Activated CD4-positive, alpha-beta T cell treated with anti-CD3 and anti-CD28 coated beads, Interleukin-2, amount 10 ng/mL, durations not matched to agents 24 days and 14 days (primary cell): ENCODE measurements around the gene UNC13B. TPM values are rescaled to one million over a fixed set of nuclear protein-coding genes. Genes with fewer than 3 reads are reported as not detected.

Source experiments
- DNase-seq: peaks from one replicate; pipeline ENCODE4 v3.0.0; 2022
- H3K27ac Mint-ChIP-seq: one replicate; pipeline ENCODE4 v1.8.0; 2022; ENCODE audit warnings: mild to moderate bottlenecking, mixed read lengths
- H3K27me3 Mint-ChIP-seq: one replicate; pipeline ENCODE4 v1.8.0; 2022; ENCODE audit warnings: mixed read lengths
- H3K36me3 Mint-ChIP-seq: one replicate; pipeline ENCODE4 v1.8.0; 2022; ENCODE audit warnings: low read depth, mild to moderate bottlenecking, mixed read lengths
- H3K4me1 Mint-ChIP-seq: one replicate; pipeline ENCODE4 v1.8.0; 2021; ENCODE audit warnings: mixed read lengths
- H3K4me3 Mint-ChIP-seq: one replicate; pipeline ENCODE4 v1.8.0; 2022; ENCODE audit warnings: mild to moderate bottlenecking, moderate library complexity, mixed read lengths
- H3K9me3 Mint-ChIP-seq: one replicate; pipeline ENCODE4 v1.8.0; 2021; ENCODE audit warnings: mixed read lengths
- intact Hi-C: fragments of 100-400 bp; cut with micrococcal nuclease; formaldehyde crosslinking; loops from one replicate; pipeline ENCODE4 v1.15.1; 2023
- total RNA-seq: library from RNA; stranded (reverse); gene quantifications from 2 replicates; pipeline ENCODE4 v1.2.3, GENCODE V29; 2022

UNC13B gene
- 0.47 and 0.51 TPM in 2 replicates for total RNA-seq

DNA sequence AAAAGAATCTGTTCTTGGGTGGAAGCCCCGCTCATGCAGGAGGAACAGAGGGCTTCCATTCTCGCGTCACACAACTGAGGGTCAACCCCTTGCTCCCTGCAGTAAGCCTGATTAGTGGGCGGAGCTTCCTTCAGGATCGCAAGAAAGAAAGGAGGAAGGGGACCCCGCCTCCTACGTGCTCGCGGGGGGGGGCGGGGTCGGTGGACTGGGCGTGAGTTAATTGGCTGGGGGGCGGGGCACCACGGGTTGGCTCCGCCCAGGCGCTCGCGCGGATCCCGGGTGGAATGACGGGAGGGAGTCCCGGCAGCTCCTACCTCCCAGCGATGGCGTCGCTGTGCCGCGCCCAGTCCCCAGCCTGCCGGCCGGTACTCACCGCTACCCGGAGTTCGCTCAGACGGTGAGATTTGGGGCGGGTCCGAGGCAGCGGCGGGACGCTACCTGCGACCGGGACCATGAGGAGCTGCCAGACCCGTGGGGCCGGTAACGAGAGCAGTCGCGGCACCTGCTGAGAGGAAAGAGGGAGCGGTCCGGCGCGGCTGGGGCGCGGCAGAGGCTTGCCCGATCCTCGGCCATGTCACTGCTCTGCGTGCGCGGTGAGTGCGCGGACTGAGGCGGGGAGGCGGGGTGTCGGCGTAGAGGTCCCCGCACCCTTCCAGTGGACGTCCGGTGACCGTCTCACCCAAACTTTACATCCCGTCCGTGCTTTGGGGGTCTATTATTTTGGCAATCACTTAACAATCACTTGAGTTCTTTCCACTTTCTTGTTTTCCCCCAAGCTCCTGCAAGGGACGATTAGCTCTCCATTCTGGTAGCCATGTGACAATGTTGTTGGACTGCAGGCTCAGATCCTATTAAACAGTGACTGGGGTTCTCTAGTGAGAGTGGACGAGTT, at the start of gene UNC13B:
Gene UNC13B, plus strand, starts transcription at position 297 of the 892 bp plus-strand sequence. Its CDS starts 275 bp downstream, at position 572.
- no peaks in the 10 kb centered on the region for H3K9me3 Mint-ChIP-seq
- no peaks in the 10 kb centered on the region for H3K36me3 Mint-ChIP-seq
- peaks cover 12% of the 10 kb centered on the region for H3K4me1 Mint-ChIP-seq
- H3K27ac Mint-ChIP-seq: peak within 1 kb of the TSS; percentile 25
- intact Hi-C loops: no loop called here
- DNase-seq: peak; percentile 91
- peak within 1 kb of the TSS; percentile 89 for H3K4me3 Mint-ChIP-seq
- peaks cover 26% of the 10 kb centered on the region for H3K27me3 Mint-ChIP-seq

DNA sequence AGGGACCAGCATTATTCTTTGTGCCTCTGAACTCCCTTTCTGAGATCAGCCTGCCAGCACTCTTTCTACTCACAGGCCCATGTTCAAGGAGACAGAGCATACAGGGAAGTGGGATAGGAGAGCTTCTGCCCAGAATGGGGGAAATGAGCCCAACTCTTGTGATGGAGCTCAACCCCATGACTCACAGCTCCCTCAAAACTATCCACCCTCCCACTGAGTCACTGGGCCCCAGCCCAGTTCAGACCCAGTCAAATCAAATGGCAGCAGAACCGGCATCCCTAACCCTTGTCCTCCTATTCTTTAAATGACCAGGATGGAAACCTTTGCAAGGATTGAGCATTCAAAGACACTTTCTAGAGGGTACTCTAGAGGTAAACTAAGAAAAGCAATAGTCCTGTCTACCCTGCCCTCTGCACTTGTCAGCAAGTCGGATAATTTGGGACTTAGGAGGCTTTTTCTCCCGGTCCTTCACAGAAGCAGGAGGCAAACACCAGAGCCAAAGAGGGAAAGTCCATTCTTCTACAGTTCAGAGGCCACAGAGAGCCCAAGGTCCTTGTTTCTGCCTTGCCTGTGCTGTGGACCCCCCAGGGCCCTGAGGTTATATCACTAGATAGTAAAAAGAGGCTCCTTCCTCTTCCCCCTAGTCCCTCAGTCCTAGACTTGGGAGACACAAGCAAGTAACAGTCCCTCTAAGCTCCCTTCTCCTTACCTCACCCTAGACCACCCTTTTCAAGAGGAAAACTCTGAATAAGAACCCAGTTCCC, 49.4 kb upstream of the UNC13B start:
- peak; percentile 61 for DNase-seq
- peak overlapping the region; percentile 71 for H3K4me3 Mint-ChIP-seq
- H3K36me3 Mint-ChIP-seq: no peaks in the 10 kb centered on the region

DNA sequence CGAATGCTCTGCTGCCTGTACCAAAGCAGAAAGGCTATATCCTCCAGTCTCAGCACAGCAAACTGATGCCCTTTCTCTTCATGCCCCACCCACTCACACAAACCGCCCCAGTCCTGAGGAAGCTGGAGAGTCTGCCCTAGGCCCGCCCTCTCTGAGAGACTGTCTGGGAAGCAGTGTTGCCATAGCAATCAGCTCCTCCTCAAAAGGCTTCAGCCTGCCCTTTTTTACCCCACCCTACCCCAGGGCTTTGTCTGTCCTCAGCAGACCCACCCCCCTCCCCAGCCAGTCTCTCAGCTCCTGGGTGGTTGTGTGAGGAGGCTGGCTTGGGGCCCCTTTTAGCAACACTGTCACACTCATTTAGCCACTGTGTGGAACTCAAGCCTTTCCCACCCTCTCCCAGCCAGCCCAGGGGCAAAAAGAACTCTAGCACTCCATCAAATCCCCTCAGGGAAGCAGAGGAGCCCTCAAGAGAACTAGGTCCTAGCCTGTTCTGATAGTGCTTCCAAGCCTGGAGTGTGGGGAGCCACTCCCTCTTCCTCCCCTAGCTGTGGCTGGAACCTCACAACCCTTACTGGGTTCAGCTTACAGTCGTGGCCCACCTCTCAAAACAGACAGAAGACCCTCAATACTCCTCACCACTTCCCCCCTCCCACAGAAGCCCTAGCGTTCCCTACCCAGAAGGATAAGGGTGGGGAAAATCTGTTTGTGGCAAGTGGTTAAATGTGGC, 47.5 kb upstream of the UNC13B start:
- Mint-ChIP-seq H3K4me3 (peak overlapping the region; percentile 91), H3K27ac (peak overlapping the region; percentile 94), H3K4me1 (peaks cover 54% of the 10 kb centered on the region), H3K9me3 (no peaks in the 10 kb centered on the region), H3K27me3 (no peaks in the 10 kb centered on the region), H3K36me3 (no peaks in the 10 kb centered on the region)
- peak; percentile 94 for DNase-seq
- intact Hi-C loops: loop anchor here (1.0 to 10.0 kb wide), 5 partner anchors 34 to 1297 kb away; partner anchors contain the start of genes CREB3, HINT2, SPAG8 and TLN1

More for the DNA sequence above, 49.4 kb upstream of the UNC13B start:
- H3K4me1 Mint-ChIP-seq: peaks cover 54% of the 10 kb centered on the region
- H3K9me3 Mint-ChIP-seq: no peaks in the 10 kb centered on the region
- no peaks in the 10 kb centered on the region for H3K27me3 Mint-ChIP-seq
- H3K27ac Mint-ChIP-seq: peak overlapping the region; percentile 85
- intact Hi-C loops: loop anchor here (5.0 to 10.0 kb wide), 4 partner anchors 535 to 1295 kb away; partner anchors contain the start of genes CREB3, HINT2, SPAG8 and TLN1

DNA sequence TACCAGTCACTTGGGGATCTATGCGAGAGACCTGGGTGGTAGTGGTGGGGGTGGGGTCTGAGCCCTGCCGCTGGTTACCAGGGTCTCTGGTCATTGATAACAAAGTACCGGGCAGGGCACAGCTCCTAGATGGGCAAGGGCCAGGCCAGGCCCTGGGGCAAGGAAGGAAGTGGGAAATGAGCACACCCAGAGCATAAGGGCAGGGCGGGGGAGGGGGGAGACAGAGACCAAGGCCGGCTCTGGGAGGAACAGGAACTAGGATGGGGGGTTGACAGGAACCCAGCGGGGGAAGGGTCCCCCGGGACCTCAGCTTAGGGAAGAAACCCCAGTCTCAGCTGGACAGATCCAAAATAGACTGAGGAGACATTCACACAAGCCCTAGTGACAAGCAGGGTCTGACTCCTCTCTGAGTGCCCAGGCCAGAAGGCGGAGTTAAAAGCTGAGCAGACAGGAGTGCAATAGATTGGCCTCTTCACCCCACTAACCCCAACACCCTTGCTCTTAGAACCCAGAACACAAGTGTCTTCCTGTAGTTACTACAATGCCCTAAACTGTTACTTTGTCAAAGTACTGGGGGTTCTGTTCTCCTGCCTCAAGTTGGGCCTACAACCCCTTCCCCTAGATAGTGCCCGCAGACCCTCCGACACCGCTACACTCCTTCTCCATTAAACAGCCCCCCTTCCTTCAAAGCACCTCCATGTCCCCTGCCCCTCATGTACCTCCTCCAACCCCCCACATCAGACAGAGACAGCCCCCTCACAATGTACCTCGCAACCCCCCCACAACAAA, 46.8 kb upstream of the UNC13B start:
- Mint-ChIP-seq H3K4me1 (peaks cover 51% of the 10 kb centered on the region), H3K27me3 (no peaks in the 10 kb centered on the region), H3K27ac (peak overlapping the region; percentile 94), H3K4me3 (peak overlapping the region; percentile 91), H3K9me3 (no peaks in the 10 kb centered on the region), H3K36me3 (no peaks in the 10 kb centered on the region)
- intact Hi-C loops: loop anchor here (1.0 to 10.0 kb wide), 5 partner anchors 35 to 1298 kb away; partner anchors contain the start of genes CREB3, HINT2, SPAG8 and TLN1
- DNase-seq: peak; percentile 83

DNA sequence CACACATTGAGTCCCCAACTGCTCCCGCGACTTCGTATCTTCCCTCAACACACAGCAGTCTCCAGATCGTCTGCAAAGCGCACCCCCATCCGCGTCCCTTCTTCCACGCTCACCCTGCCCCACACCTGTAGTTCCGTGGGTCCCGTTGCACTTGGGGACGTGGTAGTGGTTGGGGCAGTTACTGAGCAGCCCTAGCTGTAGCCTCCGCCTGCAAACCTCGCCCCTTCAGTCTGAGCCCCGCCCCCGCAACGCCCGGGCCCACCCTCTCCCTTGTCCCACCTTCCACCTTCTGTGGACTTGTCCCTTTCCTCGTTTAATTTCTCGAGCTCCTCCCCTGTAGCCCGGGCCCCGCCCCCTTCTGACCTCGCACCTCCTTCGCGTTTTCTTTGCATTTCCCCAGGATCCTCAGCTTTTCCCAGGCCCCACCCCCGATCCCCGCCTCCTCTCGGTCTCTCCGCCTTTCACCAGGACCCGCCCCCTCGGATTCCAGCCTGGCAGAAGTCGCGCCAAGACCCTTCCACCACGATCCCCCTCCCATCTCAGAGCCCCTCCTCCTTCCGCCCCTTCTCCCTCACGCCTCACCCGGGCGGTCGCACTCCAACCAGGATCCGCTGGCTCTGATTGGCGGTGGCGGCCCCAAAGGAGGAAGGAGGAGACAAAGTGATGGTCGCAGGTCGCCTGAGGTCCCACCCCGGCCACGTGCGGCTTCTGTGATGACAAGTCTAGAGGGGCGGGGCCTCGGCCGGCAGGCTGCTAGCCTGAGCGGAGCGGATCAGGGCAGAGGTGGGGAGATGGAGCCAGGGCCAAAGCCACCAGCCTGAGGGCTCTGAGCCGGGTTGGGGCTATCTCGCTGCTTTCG, 45.9 kb upstream of the UNC13B start, which contains the start of gene ATOSB:
Gene ATOSB, minus strand, starts transcription at position 183 of the 859 bp plus-strand sequence. CDS start 7,588 bp downstream, outside the sequence.
- Mint-ChIP-seq H3K36me3 (no peaks in the 10 kb centered on the region), H3K27ac (peak within 1 kb of the TSS; percentile 94), H3K4me3 (peak within 1 kb of the TSS; percentile 91), H3K27me3 (no peaks in the 10 kb centered on the region), H3K9me3 (no peaks in the 10 kb centered on the region), H3K4me1 (peaks cover 45% of the 10 kb centered on the region)
- peak; percentile 98 for DNase-seq
- intact Hi-C loops: loop anchor here (1.0 to 10.0 kb wide), 5 partner anchors 143 to 699 kb away; partner anchors contain the start of genes HINT2 and SPAG8

DNA sequence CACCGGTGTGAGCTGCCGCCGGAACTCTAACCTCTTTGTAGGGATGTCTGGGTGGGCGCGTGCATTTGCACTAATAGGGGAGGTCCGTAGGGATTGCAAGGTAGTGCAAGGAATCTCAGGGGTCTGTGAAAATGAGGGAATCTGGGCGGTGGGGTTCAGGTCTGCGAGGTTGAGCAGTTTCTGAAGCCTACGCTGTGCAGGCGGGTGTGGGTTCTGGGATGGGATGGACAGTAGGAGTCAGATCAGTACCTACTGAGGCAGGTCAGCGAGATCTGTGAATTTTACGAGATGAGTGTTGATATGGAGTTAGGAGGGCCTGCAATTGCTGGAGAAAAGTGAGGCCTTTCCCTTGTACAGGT, 45.3 kb upstream of the UNC13B start:
- no peaks in the 10 kb centered on the region for H3K9me3 Mint-ChIP-seq
- H3K27me3 Mint-ChIP-seq: peaks cover 2% of the 10 kb centered on the region
- no peaks in the 10 kb centered on the region for H3K36me3 Mint-ChIP-seq
- peak overlapping the region; percentile 94 for H3K27ac Mint-ChIP-seq
- intact Hi-C loops: loop anchor here (1.0 to 10.0 kb wide), 5 partner anchors 143 to 698 kb away; partner anchors contain the start of genes HINT2 and SPAG8
- peak overlapping the region; percentile 91 for H3K4me3 Mint-ChIP-seq
- H3K4me1 Mint-ChIP-seq: peaks cover 42% of the 10 kb centered on the region
- DNase-seq: no peak

DNA sequence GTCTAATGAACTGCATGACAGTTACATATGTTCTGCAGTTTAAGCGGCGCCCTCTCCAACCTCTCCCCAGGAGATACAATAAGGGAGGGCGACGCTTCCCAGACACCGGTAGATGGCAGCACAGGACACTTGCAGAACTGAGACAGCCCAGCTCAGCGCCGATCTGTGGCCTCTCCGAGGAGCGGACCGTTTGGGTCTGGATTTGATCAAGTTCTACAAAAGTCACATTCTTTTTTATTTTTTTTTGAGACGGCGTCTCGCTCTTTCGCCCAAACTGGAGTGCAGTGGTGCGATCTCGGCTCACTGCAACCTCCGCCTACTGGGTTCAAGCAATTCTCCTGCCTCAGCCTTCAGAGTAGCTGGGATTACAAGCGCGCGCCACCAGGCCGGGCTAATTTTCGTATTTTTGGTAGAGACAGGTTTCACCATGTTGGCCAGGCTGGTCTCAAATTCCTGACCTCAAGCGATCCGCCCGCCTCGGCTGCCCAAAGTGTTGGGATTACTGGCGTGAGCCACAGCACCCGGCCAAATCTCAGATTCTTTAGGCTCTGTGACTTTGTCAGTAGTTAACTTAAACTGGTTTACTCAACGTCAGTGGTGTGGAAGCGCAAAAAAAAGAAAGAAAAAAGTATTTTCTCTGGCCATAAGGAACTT, 44.8 kb upstream of the UNC13B start:
- DNase-seq: peak; percentile 96
- Mint-ChIP-seq H3K36me3 (no peaks in the 10 kb centered on the region), H3K4me3 (peak overlapping the region; percentile 91), H3K9me3 (no peaks in the 10 kb centered on the region), H3K4me1 (peaks cover 37% of the 10 kb centered on the region), H3K27me3 (peaks cover 2% of the 10 kb centered on the region), H3K27ac (peak overlapping the region; percentile 94)
- intact Hi-C loops: loop anchor here (1.0 to 10.0 kb wide), 5 partner anchors 142 to 698 kb away; partner anchors contain the start of genes HINT2 and SPAG8

DNA sequence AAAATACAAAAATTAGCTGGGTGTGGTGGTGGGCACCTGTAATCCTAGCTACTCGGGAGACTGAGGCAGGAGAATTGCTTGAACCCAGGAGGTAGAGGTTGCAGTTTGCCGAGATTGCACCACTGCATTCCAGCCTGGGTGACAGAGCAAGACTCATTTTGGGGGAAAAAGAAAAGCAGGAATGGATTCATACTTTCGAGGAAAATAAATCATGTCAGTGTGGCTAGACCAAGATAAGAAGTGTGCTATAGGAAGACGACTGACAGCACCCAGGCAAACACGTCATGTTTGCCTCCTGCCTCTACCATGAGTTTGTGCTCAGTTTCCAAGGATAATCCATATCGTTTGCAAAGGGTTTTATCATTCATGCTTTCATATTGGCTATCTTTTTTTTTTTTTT, 26.9 kb upstream of the UNC13B start:
- intact Hi-C loops: no loop called here
- Mint-ChIP-seq H3K4me1 (no peaks in the 10 kb centered on the region), H3K27ac (no peak overlapping the region), H3K27me3 (no peaks in the 10 kb centered on the region), H3K4me3 (no peak overlapping the region), H3K36me3 (no peaks in the 10 kb centered on the region), H3K9me3 (no peaks in the 10 kb centered on the region)
- DNase-seq: no peak

DNA sequence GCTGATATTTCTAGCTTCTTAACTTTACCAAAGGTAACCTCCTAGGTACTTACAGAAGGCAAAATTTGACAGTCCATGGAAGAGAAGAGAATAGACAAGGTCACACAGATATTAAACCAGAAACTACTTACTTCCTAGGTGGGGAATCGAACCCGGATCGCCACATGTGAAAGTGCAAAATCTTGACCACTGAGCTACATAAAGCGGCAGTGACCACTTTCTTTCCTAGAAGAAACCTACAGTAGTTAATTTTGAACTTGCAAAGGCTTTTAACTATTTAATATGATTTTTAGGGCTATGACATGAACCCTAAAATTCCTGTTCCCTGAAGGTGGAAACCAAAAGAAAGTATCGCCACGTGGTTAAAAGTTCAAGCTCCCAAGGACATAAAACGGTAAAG, 25.8 kb upstream of the UNC13B start:
- no peak for DNase-seq
- no peaks in the 10 kb centered on the region for H3K4me1 Mint-ChIP-seq
- intact Hi-C loops: no loop called here
- H3K27ac Mint-ChIP-seq: no peak overlapping the region
- no peaks in the 10 kb centered on the region for H3K27me3 Mint-ChIP-seq
- H3K36me3 Mint-ChIP-seq: no peaks in the 10 kb centered on the region
- peaks cover 4% of the 10 kb centered on the region for H3K9me3 Mint-ChIP-seq
- no peak overlapping the region for H3K4me3 Mint-ChIP-seq

DNA sequence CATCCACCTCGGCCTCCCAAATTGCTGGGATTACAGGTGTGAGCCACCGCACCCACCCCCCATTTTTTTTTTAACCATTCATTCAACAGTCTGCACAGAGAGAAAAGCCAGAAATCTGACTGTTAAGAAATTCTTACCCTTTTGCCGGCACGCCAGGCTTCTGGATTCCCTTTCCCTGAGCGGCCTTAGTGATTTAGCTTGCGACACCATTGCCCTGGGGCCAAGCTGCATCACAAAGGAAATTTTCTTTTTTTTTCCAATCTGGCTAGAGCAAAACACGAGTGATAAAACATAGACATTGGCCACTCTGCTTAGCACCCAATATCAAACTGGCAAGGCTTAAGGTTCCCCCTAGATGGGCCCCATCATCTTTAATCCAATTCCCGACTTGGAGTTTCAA, 24.9 kb upstream of the UNC13B start:
- no peak overlapping the region for H3K27ac Mint-ChIP-seq
- no peaks in the 10 kb centered on the region for H3K27me3 Mint-ChIP-seq
- intact Hi-C loops: no loop called here
- no peak for DNase-seq
- H3K9me3 Mint-ChIP-seq: peaks cover 5% of the 10 kb centered on the region
- no peak overlapping the region for H3K4me3 Mint-ChIP-seq
- H3K36me3 Mint-ChIP-seq: no peaks in the 10 kb centered on the region
- H3K4me1 Mint-ChIP-seq: no peaks in the 10 kb centered on the region

DNA sequence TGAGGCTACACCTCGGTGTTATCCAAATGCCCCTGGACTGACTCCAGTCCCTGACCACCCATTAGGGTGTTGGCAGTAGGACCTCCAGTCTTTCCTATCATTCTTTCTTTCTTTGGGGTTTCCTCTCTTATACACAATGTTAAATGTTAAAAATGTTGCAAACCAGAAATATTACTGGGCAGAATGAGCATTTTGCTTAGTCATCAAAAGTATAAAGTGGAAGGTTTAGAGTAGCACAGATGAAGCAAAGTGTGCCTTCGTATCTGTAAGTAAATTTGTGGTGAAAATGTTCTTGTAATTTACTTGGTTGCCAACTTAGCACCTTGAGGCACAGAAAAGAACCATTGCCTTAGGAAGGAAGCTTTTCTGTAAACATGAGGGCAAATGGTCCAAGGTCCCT, 21.7 kb upstream of the UNC13B start:
- Mint-ChIP-seq H3K27me3 (no peaks in the 10 kb centered on the region), H3K36me3 (no peaks in the 10 kb centered on the region), H3K9me3 (peaks cover 8% of the 10 kb centered on the region), H3K4me3 (no peak overlapping the region), H3K4me1 (no peaks in the 10 kb centered on the region), H3K27ac (no peak overlapping the region)
- DNase-seq: no peak
- intact Hi-C loops: no loop called here
